GM18868 (cell line): ENCODE measurements around the gene RNFT2.
"Not testable (repeated sequence)": the region's sequence is repeated elsewhere in the genome, so short reads cannot be mapped to it uniquely, and the experiment has no call there.

Experiments
- ATAC-seq: cut with Tn5 transposase; IDR thresholded peaks from one replicate; pipeline ENCODE4 v1.9.1; 2021; ENCODE audit warnings: mild to moderate bottlenecking, moderate library complexity; ENCODE audit not compliant: unreplicated experiment

The RNFT2 gene

DNA sequence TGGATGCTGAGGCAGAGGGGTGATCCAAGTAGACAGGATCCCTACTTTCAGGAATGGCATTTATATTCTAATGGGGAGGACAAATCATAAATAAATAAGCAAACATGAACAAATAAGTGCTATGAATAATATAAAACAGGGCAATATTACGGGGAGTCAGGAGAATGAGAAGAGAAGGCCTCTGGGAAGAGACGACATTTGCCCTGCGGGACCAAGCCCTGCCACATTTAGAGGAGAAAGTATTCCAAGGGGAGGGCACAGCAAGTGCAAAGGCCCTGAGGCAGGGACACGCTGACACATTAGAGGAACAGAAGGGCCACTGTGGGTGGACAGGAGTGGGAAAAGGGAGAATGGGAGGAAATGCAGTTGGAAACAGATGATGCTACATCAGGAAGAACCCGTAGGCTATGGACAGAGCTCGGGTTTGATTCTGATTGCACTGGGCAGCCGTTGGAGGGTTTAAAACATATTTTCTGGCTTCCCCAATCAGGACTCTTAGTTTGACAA, 1.3 kb downstream of the RNFT2 start:
- ATAC-seq, result no peak

DNA sequence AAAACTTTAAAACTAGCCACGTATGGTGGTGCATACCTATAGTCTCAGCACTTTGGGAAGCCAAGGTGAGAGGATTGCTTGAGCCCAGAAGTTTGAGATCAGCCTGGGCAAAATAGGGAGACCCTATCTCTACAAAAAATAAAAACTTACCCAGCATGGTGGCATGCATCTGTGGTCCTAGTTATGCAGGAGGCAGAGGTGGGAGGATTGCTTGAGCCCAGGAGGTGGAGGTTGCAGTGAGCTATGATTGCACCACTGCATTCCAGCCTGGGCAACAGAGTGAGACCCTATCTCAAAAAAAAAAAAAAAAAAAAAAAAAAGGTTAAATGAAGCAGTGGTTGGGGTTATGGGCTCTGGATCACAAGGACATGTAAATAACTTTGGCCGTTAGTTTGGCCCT, 4.7 kb downstream of the RNFT2 start:
- ATAC-seq, result not testable (repeated sequence)

DNA sequence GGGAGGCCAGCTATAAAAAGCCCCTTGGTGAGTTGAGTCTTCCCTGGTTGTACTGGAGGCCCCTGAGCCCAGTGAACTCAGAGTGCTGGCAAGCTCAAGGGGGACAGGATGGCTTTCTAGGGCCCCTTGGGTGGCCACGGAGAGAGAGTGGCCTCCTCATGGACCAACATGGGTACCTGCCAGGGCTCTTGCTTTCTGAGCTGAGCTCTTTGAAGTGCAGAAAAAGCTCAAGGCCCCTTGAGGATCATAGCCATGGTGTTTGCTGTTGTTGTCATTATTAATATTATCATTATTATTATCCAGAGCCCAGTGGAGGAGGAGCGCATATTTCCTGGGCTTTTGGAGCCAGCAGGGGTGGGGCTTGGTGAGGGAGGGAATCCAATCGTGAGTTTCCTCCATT, 6.7 kb downstream of the RNFT2 start:
- ATAC-seq, result no peak

DNA sequence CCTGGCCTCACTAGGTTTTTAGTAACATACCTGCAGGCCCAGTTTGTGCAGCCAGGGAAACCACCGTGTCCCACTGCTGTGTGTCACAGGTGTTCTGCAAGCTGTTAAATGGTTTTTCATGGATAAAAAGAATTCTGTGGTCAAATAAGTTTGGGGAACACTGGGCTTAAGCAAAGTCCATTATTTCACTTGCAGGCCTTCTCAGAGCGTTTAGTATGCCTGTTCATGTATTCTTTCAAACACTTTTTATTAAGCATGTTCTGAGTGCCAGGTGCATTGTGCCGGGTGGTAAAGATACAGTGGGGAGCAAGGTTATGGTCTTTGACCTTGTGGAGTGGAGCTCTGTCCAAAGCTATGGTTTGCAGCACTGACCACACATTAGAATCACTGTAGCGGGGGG, 7.4 kb downstream of the RNFT2 start:
- no peak for ATAC-seq

DNA sequence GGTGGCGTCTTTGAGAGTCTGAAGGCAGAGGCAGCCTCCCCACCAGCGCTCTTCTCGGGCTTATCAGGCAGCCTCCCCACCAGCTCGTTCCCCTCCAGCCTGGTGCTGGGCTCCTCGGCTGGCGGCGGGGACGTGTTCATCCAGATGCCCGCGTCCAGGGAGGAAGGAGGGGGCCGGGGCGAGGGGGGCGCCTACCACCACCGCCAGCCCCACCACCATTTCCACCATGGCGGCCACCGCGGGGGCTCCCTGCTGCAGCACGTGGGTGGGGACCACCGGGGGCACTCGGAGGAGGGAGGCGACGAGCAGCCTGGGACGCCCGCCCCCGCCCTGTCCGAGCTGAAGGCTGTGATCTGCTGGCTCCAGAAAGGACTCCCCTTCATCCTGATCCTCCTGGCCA, 11.8 kb downstream of the RNFT2 start:
- ATAC-seq, result no peak

DNA sequence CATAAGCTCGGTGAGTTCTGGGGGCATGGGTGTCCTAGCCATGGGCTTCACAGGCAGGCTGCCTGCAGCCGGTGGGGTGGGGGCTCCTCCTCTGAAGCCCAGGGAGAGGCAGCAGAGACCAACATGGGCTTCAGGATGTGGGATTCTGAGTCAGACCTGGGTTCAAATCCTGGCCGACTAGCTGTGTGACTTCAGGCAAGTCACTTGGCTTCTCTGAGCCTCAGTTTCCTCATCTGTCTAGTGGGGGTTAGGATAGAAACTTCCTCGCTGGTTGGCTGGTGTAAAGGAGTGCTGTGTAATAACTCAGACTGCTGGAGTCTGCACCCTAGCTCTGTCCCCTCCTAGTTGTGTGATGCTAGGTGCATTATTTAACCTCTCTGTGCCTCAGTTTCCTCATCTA, 12.2 kb downstream of the RNFT2 start:
- no peak for ATAC-seq

DNA sequence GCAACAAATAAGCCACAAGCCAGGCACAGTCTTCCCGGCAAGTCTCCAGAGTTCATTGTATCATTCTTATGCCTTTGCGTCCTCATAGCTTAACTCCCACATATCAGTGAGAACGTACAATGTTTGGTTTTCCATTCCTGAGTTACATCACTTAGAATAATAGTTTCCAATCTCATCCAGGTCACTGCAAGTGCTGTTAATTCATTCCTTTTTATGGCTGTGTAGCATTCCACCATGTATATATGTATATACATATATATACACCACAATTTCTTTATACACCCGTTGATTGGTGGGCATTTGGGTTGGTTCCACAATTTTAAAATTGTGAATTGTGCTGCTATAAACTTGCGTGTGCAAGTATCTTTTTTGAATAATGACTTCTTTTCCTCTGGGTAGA, 16.0 kb downstream of the RNFT2 start:
- not testable (repeated sequence) for ATAC-seq

DNA sequence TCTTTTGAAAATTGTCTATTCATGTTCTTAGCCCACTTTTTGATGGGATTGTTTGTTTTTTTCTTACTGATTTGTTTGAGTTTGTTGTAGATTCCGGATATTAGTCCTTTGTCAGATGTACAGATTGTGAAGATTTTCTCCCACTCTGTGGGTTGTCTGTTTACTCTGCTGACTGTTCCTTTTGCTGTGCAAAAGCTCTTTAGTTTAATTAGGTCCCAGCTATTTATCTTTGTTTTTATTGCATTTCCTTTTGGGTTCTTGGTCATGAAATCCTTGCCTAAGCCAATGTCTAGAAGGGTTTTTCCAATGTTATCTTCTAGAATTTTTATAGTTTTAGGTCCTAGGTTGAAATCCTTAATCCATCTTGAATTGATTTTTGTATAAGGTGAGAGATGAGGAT, 16.7 kb downstream of the RNFT2 start:
- ATAC-seq, result not testable (repeated sequence)

DNA sequence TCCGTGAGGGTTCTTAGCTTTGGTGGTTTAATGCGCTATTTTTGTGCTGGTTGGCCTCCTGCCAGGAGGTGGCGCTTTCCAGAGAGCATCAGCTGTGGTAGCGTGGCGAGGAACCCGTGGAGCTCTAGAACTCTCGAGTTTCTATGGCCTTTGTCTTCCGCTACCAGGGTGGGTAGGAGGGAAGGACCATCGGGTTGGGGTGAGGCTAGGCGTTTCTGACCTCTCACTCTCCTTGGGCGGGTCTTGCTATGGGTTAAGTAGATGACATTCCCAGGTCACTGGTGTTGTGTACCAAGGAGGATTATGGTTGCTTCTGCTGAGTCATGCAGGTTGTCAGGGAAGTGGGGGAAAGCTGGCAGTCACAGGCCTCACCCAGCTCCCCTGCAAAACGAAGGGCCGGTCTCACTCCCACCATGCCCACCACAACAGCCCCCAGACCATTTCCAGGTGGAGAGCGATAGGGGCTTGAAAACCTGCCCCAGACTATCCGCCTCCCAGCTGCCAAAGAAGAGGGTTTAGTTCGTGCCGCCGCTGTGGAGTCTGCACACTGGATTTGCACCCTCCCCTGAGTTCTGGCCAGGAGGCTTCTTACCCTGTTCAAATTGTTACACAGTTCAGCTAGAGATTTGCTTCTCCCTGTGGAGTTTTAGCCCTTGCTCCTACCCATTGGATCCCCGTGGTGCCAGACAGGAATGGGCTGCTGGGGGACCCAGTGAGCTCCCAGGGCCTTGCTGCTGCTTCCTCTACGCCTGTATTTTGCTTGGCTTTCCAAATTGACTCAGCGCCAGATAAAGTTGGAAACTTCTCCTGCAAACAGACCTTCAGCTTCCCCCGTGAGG, 21.9 kb downstream of the RNFT2 start:
- ATAC-seq, result no peak

DNA sequence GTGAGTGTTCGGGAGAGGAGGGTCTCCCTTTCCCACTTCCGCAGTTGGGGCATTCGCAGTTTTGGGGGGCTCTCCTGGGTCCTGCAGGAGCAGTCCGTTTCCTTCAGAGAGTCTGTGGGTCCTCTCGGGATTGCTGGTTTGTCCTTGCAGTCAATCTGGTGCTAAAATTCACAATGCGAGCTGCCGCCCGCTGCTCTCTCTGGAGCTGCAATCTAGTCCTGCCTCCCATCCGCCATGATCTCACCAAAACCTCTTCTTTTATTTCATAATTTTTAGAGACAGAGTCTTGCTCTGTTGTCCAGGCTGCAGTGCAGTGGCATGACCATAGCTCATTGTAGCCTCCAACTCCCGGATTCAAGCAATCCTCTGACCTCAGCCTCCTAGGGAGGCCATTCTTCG, 22.5 kb downstream of the RNFT2 start:
- ATAC-seq, result no peak

DNA sequence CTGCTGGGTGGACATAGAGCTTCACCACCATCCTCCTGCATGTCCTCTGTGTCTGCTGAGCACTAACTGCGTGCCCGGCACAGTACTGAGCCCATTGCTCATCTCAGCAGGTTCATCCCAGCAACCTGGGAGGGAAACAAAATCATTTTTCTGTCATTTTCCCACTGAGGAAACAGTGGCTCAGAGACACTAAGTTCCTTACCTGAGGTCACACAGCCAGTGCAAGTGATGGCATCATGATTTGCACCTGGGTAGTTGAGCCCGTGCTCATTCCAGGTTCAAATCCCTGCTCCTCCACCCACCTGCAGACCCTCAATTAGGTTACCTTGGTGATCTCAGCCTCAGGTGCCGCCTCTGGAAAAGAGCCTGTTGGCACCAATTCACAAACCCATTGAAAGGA, 23.4 kb downstream of the RNFT2 start:
- ATAC-seq, result no peak

DNA sequence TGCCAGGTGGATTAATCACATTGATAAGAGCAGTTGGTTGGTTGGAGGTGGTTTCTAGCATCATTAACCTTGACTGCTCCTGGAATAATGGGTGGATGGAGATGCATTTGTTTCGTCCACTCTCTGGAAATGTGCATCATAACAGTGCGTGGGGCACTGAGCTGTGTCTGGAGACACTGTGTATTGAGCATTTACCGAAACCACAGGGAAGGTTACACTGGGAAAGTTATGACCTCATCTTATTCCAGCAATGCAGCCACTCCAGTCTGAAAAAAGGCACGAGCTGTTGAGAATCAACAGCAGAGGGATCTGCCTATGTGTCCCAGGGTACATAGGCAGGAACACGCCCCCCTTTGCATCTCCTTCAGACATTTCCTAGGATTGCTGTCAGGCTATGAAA, 27.2 kb downstream of the RNFT2 start:
- no peak for ATAC-seq

DNA sequence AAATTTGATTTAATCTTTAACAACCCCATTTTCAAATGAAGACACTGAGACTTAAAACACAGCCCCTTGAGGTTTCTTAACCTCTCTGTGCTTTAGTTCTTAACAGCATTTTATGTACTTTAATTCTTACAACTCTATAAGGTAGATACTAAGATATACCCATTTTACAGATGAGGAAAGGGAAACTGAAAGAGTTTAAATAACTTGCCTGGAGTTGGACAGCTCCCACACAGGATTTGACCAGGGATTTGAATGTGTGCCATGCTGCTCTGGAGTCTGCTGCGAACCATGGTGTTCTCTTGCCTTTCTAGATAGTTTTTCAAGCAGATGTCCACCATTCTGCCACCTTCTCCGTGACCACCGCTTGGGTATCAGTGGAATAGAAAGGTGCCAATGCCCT, 28.2 kb downstream of the RNFT2 start:
- no peak for ATAC-seq

DNA sequence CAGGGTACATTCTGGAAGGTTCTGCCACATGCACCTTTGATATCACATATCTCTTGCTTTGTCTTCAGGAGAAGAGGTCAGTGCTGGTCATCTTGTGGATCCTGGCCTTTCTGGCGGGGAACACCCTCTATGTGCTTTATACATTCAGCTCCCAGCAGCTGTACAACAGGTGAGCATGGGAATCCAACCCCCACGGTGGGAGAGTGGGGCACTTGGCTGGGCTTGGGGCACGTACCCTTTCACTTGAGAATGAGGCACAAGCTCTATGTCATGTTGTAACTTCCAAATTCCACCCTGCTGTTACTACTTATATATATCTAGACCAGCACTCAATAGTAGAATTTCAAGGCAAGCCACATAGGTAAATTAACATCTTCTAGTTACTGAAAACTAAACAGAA, 28.6 kb downstream of the RNFT2 start:
- no peak for ATAC-seq

DNA sequence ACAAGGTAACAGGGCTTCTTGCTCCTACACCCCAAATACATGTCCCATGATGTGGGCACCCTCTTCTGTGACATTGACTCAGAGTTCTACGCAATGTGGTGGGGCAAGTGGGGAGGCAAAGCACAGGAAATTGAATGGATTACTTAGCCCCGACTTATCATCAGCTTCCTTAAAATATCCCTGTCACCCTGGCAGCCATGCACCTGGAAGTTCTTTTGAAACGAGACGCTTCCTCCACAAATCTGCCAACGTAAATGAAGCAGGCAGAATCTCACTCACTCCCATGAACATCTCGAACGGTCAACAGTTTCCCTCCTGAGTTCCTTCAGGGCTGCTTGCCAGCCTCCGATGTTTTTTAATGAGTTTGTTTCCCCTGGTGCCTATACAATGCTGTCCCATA, 33.5 kb downstream of the RNFT2 start:
- ATAC-seq, result no peak

DNA sequence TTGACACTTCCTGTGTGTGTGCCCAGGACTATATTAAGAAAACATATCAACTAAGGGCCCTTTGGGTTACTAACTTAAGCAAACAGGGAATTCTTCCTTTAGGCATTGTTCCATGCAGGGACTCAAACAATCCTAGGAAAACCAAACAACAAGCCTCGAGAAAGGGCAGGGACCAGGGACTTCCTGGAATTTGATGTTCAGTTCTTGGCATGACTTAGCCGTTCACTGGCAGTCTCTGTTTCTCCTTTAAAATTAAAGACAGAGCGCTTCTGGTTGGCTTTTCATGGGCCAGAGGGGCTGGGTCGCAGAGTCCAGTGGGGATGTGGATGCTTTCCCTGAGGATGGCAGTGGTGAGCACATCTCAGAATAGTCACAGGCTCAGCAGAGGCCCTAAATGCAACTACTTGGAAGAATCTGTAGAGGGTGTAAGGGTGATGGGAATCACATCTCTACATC, 35.2 kb downstream of the RNFT2 start:
- ATAC-seq, result no peak

DNA sequence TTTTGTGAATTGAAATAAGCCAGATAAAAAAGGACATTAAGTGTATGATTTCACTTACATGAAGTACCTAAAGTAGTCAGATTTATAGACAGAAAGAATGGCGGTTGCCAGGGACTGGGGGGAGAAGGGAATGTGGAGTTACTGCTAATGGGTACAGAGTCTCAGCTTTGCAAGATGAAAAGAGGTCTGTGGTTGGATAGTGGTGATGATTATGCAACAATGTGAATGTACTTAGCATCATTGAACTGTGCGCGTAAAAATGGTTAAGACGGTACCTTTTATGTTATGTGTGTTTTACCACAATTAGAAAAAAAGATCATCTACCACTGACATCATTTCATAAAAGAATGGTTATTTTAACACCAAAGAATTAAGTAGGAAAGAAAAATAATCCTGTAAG, 35.9 kb downstream of the RNFT2 start:
- ATAC-seq, result no peak

DNA sequence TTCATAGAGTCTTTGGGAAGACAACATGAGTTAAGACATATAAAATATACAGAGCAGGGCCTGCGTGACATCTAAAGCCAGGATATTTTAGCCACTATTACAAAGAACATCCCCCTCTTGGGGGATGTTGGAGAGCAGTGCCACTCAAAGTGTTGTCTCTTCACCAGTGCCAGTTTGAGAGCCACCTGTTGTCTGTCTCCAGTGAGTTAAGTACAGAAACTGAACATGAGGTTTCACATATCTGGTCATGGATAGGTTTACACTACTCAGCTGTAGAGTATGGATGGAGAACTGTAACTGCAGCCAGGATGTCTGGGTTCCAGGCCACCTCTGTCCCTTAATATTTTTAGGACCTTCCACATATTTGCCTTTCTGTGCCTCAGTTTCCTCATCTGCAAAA, 39.1 kb downstream of the RNFT2 start:
- ATAC-seq, result no peak

DNA sequence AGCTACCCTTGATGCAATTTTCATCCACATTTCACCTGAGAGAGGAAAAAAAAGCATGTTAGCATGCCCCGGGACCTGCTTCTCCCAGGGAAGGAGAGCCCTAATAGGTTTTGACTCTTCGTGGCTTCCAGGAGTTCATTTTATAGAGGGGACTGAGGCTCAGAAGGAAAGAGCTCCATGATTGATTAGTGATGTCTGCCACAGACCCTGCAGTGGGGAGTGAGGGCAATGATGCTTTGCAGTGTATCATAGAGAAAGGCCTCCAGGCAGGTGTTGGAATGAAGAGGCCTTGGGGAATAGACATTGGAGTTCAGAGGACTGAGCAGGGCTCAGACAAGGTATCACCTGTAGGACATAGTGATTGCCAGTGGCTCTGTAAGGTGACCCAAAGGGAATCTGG, 41.5 kb downstream of the RNFT2 start:
- no peak for ATAC-seq

DNA sequence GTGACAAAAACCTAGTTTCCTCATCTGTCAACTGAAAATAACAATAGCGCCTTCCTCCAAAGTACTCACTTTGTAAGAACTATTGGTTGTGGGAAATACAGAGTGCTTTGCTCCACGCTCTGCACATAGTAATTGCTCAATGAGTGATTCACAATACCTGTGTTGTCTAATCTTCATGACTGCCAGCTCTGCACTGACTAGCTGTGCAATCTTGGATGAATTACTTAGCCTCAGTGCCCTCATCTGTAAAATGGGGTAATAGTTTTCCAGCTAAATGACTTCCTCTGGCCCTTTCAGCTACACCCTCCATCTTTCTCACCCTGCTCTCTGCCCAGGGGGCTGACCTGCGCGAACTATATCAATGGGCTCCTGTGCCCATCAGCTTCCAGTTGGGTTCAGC, 42.8 kb downstream of the RNFT2 start:
- ATAC-seq, result no peak

DNA sequence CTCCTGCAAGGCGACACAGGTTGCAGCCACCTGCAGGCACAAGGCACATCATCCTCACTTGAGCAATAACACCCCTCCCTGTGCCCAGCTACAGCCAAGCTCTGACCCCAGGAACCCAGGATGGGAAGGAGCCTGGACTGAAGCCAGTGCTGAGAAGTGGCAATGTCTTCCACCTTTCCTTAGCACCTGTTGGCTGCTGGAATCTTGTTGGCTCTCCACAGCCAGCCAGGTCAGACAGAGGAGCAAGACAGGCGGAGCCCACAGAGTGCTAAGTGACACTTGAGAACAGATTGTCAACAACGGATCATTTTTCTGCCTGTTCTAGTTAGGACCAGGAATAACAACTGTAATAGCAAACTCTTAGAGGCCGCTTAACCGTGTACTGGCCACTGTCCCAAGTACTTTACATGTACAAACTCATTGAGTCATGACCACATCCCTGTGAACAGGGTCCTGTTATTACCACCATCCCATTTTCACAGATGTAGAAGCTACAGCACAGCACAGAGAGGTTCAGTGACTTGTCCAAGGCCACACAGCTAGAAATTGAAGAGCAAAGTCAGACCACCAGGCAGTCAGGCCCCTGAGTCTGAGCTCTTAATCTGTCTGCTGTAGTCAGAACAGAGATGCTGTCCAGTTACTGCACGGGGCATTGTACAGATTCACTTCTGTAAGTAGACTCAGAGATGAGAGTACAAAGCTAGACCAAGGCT, 45.6 kb downstream of the RNFT2 start:
- no peak for ATAC-seq

DNA sequence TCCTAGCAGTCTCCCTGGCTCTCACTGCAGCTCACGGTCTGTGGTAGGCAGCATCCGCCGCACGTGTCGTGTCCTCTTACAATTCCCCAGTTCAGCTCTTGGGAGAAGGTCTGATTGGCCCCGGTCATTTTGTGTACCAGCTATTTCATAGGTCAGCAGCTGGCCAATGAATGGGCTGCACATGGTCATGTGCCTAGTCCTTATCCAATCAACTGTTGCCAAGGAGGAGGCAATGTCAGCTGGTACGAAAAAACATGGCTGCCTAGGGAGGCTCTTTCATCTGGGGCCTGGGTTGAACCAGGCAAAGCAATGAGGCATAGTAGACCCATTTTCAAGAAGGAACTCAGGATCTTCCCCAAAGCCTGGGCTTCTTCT, 46.1 kb downstream of the RNFT2 start:
- no peak for ATAC-seq
